GM19328 (cell line): ENCODE data around the gene DPYD.

Experiments
- ATAC-seq: cut with Tn5 transposase; IDR thresholded peaks from one replicate; pipeline ENCODE4 v1.9.1; 2021; ENCODE audit warnings: mild to moderate bottlenecking, moderate library complexity; ENCODE audit not compliant: unreplicated experiment

Gene DPYD

GRCh38 chr1:97119260-97120158 lies 801.3 kb downstream of the DPYD start:
- ATAC-seq: no peak

GRCh38 chr1:97114842-97115241 lies 806.0 kb downstream of the DPYD start:
- ATAC-seq: no peak

GRCh38 chr1:97112442-97112841 lies 808.4 kb downstream of the DPYD start:
- no peak for ATAC-seq

- ATAC-seq: no peak
These were observed 812.7 kb downstream of the DPYD start for GRCh38 chr1:97108179-97108578.

- ATAC-seq: no peak
These were observed 815.3 kb downstream of the DPYD start for GRCh38 chr1:97105531-97105930.

- no peak for ATAC-seq
These were observed 819.3 kb downstream of the DPYD start for GRCh38 chr1:97101509-97101908.

GRCh38 chr1:97097404-97097925 lies 823.4 kb downstream of the DPYD start:
- no peak for ATAC-seq

- no peak for ATAC-seq
These were observed 825.1 kb downstream of the DPYD start for GRCh38 chr1:97095764-97096163.

- no peak for ATAC-seq
These were observed 826.4 kb downstream of the DPYD start for GRCh38 chr1:97094247-97094972.

GRCh38 chr1:97093741-97094140 lies 827.1 kb downstream of the DPYD start:
- no peak for ATAC-seq

GRCh38 chr1:97092824-97093223 lies 828.0 kb downstream of the DPYD start:
- no peak for ATAC-seq

- no peak for ATAC-seq
These were observed 829.2 kb downstream of the DPYD start for GRCh38 chr1:97091679-97092078.

GRCh38 chr1:97091263-97091662 lies 829.6 kb downstream of the DPYD start:
- ATAC-seq: no peak

- ATAC-seq: no peak
These were observed 830.1 kb downstream of the DPYD start for GRCh38 chr1:97090725-97091124.

- no peak for ATAC-seq
These were observed 831.7 kb downstream of the DPYD start for GRCh38 chr1:97089173-97089572.

GRCh38 chr1:97088391-97088790 lies 832.4 kb downstream of the DPYD start:
- ATAC-seq: no peak

GRCh38 chr1:97084546-97084945 lies 836.3 kb downstream of the DPYD start:
- ATAC-seq: no peak

- ATAC-seq: no peak
These were observed 838.5 kb downstream of the DPYD start for GRCh38 chr1:97082160-97082848.

GRCh38 chr1:97078872-97079271 lies 842.0 kb downstream of the DPYD start:
- no peak for ATAC-seq

- no peak for ATAC-seq
These were observed 843.6 kb downstream of the DPYD start for GRCh38 chr1:97077221-97077620.

- no peak for ATAC-seq
These were observed 846.1 kb downstream of the DPYD start for GRCh38 chr1:97074771-97075170.
